Brain microvascular endothelial cell (primary cell): ENCODE data around the gene SLC49A4.

ENCODE experiments used
- DNase-seq: peaks from one replicate; pipeline ENCODE4 v3.0.0-alpha.2; 2020
- H3K27ac ChIP-seq: fragments of 250-450 bp; sonication (Bioruptor Pico); 2 replicates; pipeline ENCODE4 v1.5.1; 2020; ENCODE audit warnings: mild to moderate bottlenecking, moderate library complexity
- H3K27me3 ChIP-seq: fragments of 250-450 bp; sonication (Bioruptor Pico); replicated peaks from 2 replicates; pipeline ENCODE4 v1.5.1; 2020; ENCODE audit warnings: mild to moderate bottlenecking
- H3K36me3 ChIP-seq: fragments of 250-450 bp; sonication (Bioruptor Pico); replicated peaks from 2 replicates; pipeline ENCODE4 v1.5.1; 2020; ENCODE audit warnings: mild to moderate bottlenecking
- H3K4me3 ChIP-seq: 2 replicates; pipeline ENCODE4 v1.5.1; 2011; ENCODE audit warnings: low read depth, mild to moderate bottlenecking, control low read depth, low read length, moderate library complexity
- CTCF ChIP-seq: IDR thresholded peaks from 2 replicates; pipeline ENCODE4 v1.5.1; 2011; ENCODE audit warnings: low read depth, mild to moderate bottlenecking, moderate library complexity, low read length, control low read depth, inconsistent platforms; ENCODE audit errors: missing control alignments
- in situ Hi-C: cut with HindIII; loops from 2 replicates; pipeline ENCODE4 v1.10.0; 2017; ENCODE audit warnings: low sequenced_read_pairs, low pct_ligation_motif_present

Gene SLC49A4

GRCh38 chr3:122816587-122816986, 21.7 kb downstream of the SLC49A4 start:
- Histone ChIP-seq H3K36me3 (no peaks in the 10 kb centered on the region), H3K27ac (no peak overlapping the region), H3K4me3 (no peak overlapping the region), H3K27me3 (no peaks in the 10 kb centered on the region)
- DNase-seq, result no peak
- TF ChIP-seq CTCF, result no peak
- in situ Hi-C loops, result no loop called here

GRCh38 chr3:122824465-122825381, 29.9 kb downstream of the SLC49A4 start:
- no peak overlapping the region for H3K4me3 ChIP-seq
- H3K36me3 ChIP-seq, result no peaks in the 10 kb centered on the region
- in situ Hi-C loops, result no loop called here
- no peak for DNase-seq
- no peak overlapping the region for H3K27ac ChIP-seq
- no peak for TF ChIP-seq CTCF
- H3K27me3 ChIP-seq, result no peaks in the 10 kb centered on the region

- Histone ChIP-seq H3K27me3 (no peaks in the 10 kb centered on the region), H3K4me3 (no peak overlapping the region), H3K36me3 (no peaks in the 10 kb centered on the region), H3K27ac (no peak overlapping the region)
- no peak for DNase-seq
- TF ChIP-seq CTCF, result no peak
- in situ Hi-C loops, result no loop called here
Measured at GRCh38 chr3:122825460-122825859, 30.6 kb downstream of the SLC49A4 start.

GRCh38 chr3:122826278-122826677, 31.4 kb downstream of the SLC49A4 start:
- Histone ChIP-seq H3K27ac (no peak overlapping the region), H3K4me3 (no peak overlapping the region), H3K27me3 (no peaks in the 10 kb centered on the region), H3K36me3 (no peaks in the 10 kb centered on the region)
- TF ChIP-seq CTCF, result no peak
- in situ Hi-C loops, result no loop called here
- DNase-seq, result no peak

GRCh38 chr3:122828281-122828680, 33.4 kb downstream of the SLC49A4 start:
- no peak for TF ChIP-seq CTCF
- no peak overlapping the region for H3K27ac ChIP-seq
- no peaks in the 10 kb centered on the region for H3K27me3 ChIP-seq
- H3K4me3 ChIP-seq, result no peak overlapping the region
- in situ Hi-C loops, result no loop called here
- H3K36me3 ChIP-seq, result no peaks in the 10 kb centered on the region
- DNase-seq, result no peak
